GM13976 (cell line): ENCODE data around the gene PLCG2.
A peak's percentile ranks its signal among the peaks of the same experiment; 100 is the strongest.
"Not testable (repeated sequence)": the region's sequence is repeated elsewhere in the genome, so short reads cannot be mapped to it uniquely, and the experiment has no call there.

Experiments
- DNase-seq: peaks from one replicate; pipeline ENCODE4 v3.0.0; 2012; ENCODE audit warnings: low spot score
- in situ Hi-C: fragments of 300-500 bp; cut with MboI; formaldehyde crosslinking; loops from one replicate; pipeline ENCODE4 v1.12.0; 2022; ENCODE audit warnings: low sequenced_read_pairs, mixed read lengths, inconsistent platforms; ENCODE audit not compliant: unreplicated experiment
- TF ChIP-seq, protein P1 (sequence below): IDR thresholded peaks from 2 replicates; pipeline ENCODE4 v1.5.1; 2012; ENCODE audit warnings: borderline replicate concordance, mild to moderate bottlenecking; ENCODE audit not compliant: insufficient read depth; ENCODE audit errors: extremely low read depth, missing control alignments, control extremely low read depth

The PLCG2 gene

DNA sequence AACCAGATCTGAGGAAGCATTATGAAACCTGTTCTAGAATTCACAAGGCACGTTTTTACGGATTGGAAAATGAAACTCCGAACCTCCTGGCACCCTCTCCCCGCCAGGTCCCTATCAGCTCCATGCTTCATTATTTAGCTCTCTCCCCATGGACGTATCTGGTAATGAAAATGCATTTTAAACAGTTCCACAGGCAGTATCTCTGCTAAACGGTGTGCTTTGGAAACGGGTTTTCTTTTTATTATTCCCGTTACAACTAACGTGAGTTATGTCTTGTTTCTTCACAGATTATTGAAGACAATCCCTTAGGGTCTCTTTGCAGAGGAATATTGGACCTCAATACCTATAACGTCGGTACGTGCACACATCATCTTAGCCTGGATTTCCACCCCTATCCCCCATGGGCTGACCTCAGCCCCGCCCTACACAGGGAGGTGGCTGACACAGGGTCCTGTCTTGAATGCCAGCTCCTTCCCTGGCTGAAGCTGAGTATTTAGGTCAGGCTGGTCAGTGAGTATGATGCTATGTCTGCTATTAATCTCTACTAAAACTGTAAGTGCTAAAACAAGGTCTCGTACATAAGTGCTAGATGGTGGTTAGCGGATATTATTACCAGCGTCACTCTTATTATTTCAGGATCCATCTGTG is 149.3 kb downstream of the PLCG2 start:
- TF ChIP-seq, protein P1, sequence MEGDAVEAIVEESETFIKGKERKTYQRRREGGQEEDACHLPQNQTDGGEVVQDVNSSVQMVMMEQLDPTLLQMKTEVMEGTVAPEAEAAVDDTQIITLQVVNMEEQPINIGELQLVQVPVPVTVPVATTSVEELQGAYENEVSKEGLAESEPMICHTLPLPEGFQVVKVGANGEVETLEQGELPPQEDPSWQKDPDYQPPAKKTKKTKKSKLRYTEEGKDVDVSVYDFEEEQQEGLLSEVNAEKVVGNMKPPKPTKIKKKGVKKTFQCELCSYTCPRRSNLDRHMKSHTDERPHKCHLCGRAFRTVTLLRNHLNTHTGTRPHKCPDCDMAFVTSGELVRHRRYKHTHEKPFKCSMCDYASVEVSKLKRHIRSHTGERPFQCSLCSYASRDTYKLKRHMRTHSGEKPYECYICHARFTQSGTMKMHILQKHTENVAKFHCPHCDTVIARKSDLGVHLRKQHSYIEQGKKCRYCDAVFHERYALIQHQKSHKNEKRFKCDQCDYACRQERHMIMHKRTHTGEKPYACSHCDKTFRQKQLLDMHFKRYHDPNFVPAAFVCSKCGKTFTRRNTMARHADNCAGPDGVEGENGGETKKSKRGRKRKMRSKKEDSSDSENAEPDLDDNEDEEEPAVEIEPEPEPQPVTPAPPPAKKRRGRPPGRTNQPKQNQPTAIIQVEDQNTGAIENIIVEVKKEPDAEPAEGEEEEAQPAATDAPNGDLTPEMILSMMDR, result no peak
- DNase-seq, result peak; percentile 5

DNA sequence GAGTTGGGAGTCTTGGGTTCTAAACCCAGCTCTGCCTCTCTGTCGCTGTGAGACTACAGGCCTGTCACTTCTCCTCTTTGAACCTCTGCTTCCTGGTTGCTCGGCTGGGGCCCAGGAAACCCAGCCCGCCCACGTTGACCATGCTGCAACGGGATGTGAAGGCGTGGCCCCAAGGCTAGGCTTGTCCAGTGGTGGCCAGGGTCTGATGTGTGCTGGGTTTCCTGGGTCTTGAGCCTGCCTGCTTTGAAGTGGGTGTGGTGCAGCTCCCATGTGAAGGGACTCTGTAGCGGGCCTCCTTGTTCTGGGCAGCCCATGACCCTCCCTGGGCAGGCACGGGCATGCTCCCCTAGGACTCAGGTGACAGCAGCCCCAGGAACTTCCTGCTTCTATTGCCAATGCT is 149.9 kb downstream of the PLCG2 start:
- peak; percentile 36 for DNase-seq
- in situ Hi-C loops, result no loop called here
- TF ChIP-seq, protein P1, result no peak

More for the DNA sequence above, 149.3 kb downstream of the PLCG2 start:
- in situ Hi-C loops, result no loop called here

- TF ChIP-seq, protein P1, result no peak
- in situ Hi-C loops, result no loop called here
- DNase-seq, result peak; percentile 3
Observed at GRCh38 chr16:81929841-81930240, 150.8 kb downstream of the PLCG2 start.

DNA sequence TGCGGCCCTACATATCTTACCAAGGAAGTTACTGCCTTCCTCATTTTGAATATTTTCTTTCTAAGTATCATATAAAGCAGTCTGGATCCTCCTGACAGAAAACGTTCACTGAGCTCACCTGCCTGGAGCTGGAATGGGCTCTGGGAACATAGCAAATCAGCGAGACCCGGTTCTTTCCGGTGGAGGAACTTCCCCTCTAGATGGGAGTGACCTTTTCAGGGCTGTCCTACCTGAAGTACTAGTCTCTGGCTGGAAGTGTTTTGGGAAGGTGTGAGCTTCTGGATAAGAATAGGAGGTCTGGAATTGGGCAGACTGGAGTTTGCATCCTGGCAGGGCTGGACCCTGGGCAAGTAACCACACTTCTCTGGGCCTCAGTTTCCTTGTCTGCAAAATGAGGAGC is 152.8 kb downstream of the PLCG2 start:
- TF ChIP-seq, protein P1, result no peak
- in situ Hi-C loops, result no loop called here
- DNase-seq, result peak; percentile 2

- peak; percentile 7 for DNase-seq
- in situ Hi-C loops, result no loop called here
Observed at GRCh38 chr16:81932668-81933067, 153.6 kb downstream of the PLCG2 start.

GRCh38 chr16:81933361-81933760 is 154.3 kb downstream of the PLCG2 start:
- TF ChIP-seq, protein P1, result no peak
- DNase-seq, result peak; percentile 2
- in situ Hi-C loops, result no loop called here

More at GRCh38 chr16:81932668-81933067, 153.6 kb downstream of the PLCG2 start:
- TF ChIP-seq, protein P1, result no peak

GRCh38 chr16:81934711-81935110 is 155.6 kb downstream of the PLCG2 start:
- DNase-seq, in situ Hi-C loops: not testable (repeated sequence)
